HEK293 (cell line): ENCODE data around the gene NFAT5.

Source experiments
- PRDM4 ChIP-seq: fragments of 450-650 bp; formaldehyde crosslinking; IDR thresholded peaks from 2 replicates; pipeline ENCODE4 v1.5.1; 2017; ENCODE audit warnings: missing biosample characterization, missing genetic modification characterization
- ZNF658 ChIP-seq: fragments of 450-650 bp; formaldehyde crosslinking; IDR thresholded peaks from 2 replicates; pipeline ENCODE4; 2016; ENCODE audit warnings: missing biosample characterization, missing genetic modification characterization

GRCh38 chr16:69607674-69608073 lies 41.9 kb downstream of the NFAT5 start:
- TF ChIP-seq ZNF658 (tag by site-specific recombination) = no peak
- no peak for TF ChIP-seq PRDM4 (tag by site-specific recombination)
